ENCODE data around the gene GALNT7.

Gene GALNT7

GRCh38 chr4:173272314-173272713 is 103.7 kb downstream of the GALNT7 start:
- CTCF ChIA-PET = interaction anchor here (1.1 to 2.8 kb wide), 3 partner anchors 29 to 259 kb away, joined by 3 to 20 read pairs (median 3); no protein-coding TSS in a partner anchor
- DNase-seq (ENCODE audit: extremely low spot score) = no peak
- POLR2A ChIA-PET = no interaction called here
- no peak for TF ChIP-seq CTCF (IDR thresholded peaks at IDR 0.05; ENCODE audit: control extremely low read depth, extremely low read depth, low read depth, missing control alignments)

- no peak for TF ChIP-seq CTCF (IDR thresholded peaks at IDR 0.05; ENCODE audit: control extremely low read depth, extremely low read depth, low read depth, missing control alignments)
- DNase-seq (ENCODE audit: extremely low spot score) = no peak
- POLR2A ChIA-PET = no interaction called here
- CTCF ChIA-PET = interaction anchor here (1.4 to 2.7 kb wide), 3 partner anchors 9 to 29 kb away, joined by 5 to 18 read pairs (median 5); no protein-coding TSS in a partner anchor
These were observed 104.4 kb downstream of the GALNT7 start for GRCh38 chr4:173272996-173273395.

DNA sequence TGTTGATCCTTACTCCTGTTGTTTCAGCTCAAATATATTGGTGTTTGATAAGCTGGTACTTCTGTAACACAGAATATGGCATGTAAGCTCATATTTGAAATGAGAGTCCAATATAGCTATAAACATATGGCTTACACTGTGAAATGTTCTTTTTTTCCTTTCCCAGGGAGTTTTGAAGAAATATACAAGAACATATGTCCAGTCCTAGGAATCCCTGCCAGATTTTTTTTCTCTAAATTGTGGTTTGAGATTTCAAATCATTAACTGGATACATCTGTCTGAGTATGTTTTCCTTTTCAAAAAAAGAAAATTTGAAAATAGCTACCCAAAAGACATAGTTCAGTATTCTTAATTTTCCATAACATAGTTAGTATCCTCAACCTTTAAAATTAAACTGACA is 105.3 kb downstream of the GALNT7 start:
- no peak for DNase-seq (ENCODE audit: extremely low spot score)
- ChIA-PET POLR2A (no interaction called here), CTCF (interaction anchor here (0.9 to 2.7 kb wide), 7 partner anchors 8 to 261 kb away, joined by 3 to 18 read pairs (median 5); no protein-coding TSS in a partner anchor)
- TF ChIP-seq CTCF (IDR thresholded peaks at IDR 0.05; ENCODE audit: control extremely low read depth, extremely low read depth, low read depth, missing control alignments) = no peak

GRCh38 chr4:173274744-173275143 is 106.1 kb downstream of the GALNT7 start:
- CTCF ChIA-PET = interaction anchor here (0.8 to 2.7 kb wide), 8 partner anchors 11 to 262 kb away, joined by 3 to 18 read pairs (median 4); no protein-coding TSS in a partner anchor

GRCh38 chr4:173275150-173275549 is 106.5 kb downstream of the GALNT7 start:
- ChIA-PET CTCF (interaction anchor here (0.7 to 2.7 kb wide), 9 partner anchors 11 to 236 kb away, joined by 3 to 18 read pairs (median 3); no protein-coding TSS in a partner anchor), POLR2A (interaction anchor here (0.6 kb wide), 1 partner anchor 107 kb away, joined by 3 read pairs; the partner anchor contains the start of gene GALNT7)
- no peak for DNase-seq (ENCODE audit: extremely low spot score)
- TF ChIP-seq CTCF (IDR thresholded peaks at IDR 0.05; ENCODE audit: control extremely low read depth, extremely low read depth, low read depth, missing control alignments) = no peak

More at GRCh38 chr4:173274744-173275143, 106.1 kb downstream of the GALNT7 start:
- TF ChIP-seq CTCF (IDR thresholded peaks at IDR 0.05; ENCODE audit: control extremely low read depth, extremely low read depth, low read depth, missing control alignments) = no peak
- no peak for DNase-seq (ENCODE audit: extremely low spot score)
- POLR2A ChIA-PET = interaction anchor here (0.6 kb wide), 1 partner anchor 106 kb away, joined by 3 read pairs; the partner anchor contains the start of gene GALNT7

DNA sequence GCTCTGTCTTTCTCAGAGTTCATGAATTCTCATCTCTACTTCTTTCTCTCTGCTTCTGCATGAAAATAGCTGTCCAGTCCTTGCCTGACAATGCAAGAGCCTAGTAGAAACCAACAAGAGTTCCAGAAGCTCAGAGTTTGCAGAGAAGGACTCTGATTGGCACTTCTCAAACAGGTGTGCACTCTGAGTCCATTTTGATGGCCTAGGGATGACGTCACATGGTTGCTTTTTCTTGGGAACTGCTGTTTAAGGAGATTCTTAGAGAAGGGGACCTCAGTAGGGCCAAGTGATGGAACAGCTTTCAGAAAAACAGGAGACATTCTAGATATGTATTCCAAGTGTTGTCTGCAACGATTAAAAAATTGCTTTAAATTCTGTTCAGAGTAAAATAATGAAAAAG is 108.7 kb downstream of the GALNT7 start:
- ChIA-PET CTCF (interaction anchor here (0.9 to 3.0 kb wide), 9 partner anchors 11 to 264 kb away, joined by 3 to 15 read pairs (median 5); no protein-coding TSS in a partner anchor), POLR2A (no interaction called here)
- no peak for TF ChIP-seq CTCF (IDR thresholded peaks at IDR 0.05; ENCODE audit: control extremely low read depth, extremely low read depth, low read depth, missing control alignments)
- no peak for DNase-seq (ENCODE audit: extremely low spot score)
